H1 (cell line): ENCODE data around the gene OAS3. TPM values are rescaled to one million over a fixed set of nuclear protein-coding genes. Genes with fewer than 3 reads are reported as not detected.

ENCODE experiments used
- CTCF ChIA-PET: fragments of 300-600 bp; sonication (Branson Sonifier 250); formaldehyde crosslinking; loops from one replicate; lab custom pipeline; 2021; ENCODE audit not compliant: partially characterized antibody; lab: Charles Lee
- POLR2A ChIA-PET: fragments of 300-600 bp; sonication (Branson Sonifier 250); formaldehyde crosslinking; loops from one replicate; lab custom pipeline; 2021; ENCODE audit warnings: inconsistent platforms; ENCODE audit not compliant: partially characterized antibody; lab: Charles Lee
- DNase-seq, 2 experiments: peaks; one replicate each; pipeline versions ENCODE4 v3.0.0 to v3.0.0-alpha.2; 2010 to 2022; ENCODE audit warnings: low spot score in 2 of 2, low read depth in 1 of 2, mixed read lengths in 1 of 2
- FAIRE-seq: peaks from 2 replicates; lab custom pipeline; 2011; peaks lifted over from hg19 to GRCh38; lab: Jason Lieb, UNC
- H2AFZ ChIP-seq: 2 replicates; pipeline ENCODE4 v1.8.1; 2012; ENCODE audit warnings: low read length, inconsistent platforms
- H2AK5ac ChIP-seq: 2 replicates; pipeline ENCODE4 v1.6.1; 2013; ENCODE audit warnings: low read depth, low read length
- H2BK120ac ChIP-seq: replicated peaks from 2 replicates; pipeline ENCODE3; 2013; ENCODE audit warnings: low read depth, low read length, inconsistent platforms
- H2BK12ac ChIP-seq: 2 replicates; pipeline ENCODE4 v1.6.1; 2013; ENCODE audit warnings: low read depth, low read length
- H2BK15ac ChIP-seq: 2 replicates; pipeline ENCODE4 v1.6.1; 2013; ENCODE audit warnings: low read length
- H2BK20ac ChIP-seq: 2 replicates; pipeline ENCODE4 v1.6.1; 2013; ENCODE audit warnings: low read length
- H2BK5ac ChIP-seq: 2 replicates; pipeline ENCODE4 v1.6.1; 2013; ENCODE audit warnings: low read depth, low read length
- H3K14ac ChIP-seq: 2 replicates; pipeline ENCODE4 v1.6.1; 2013; ENCODE audit warnings: inconsistent platforms; ENCODE audit not compliant: insufficient read length
- H3K18ac ChIP-seq: 2 replicates; pipeline ENCODE4 v1.6.1; 2013; ENCODE audit warnings: low read length; ENCODE audit errors: extremely low read depth
- H3K23ac ChIP-seq: 2 replicates; pipeline ENCODE4 v1.6.1; 2013; ENCODE audit warnings: inconsistent platforms; ENCODE audit not compliant: insufficient read length
- H3K23me2 ChIP-seq: 2 replicates; pipeline ENCODE4 v1.6.1; 2013; ENCODE audit warnings: low read depth, low read length
- H3K27ac ChIP-seq: 2 replicates; pipeline ENCODE4 v1.6.1; 2011; ENCODE audit warnings: low read depth, low read length, inconsistent platforms
- H3K27me3 ChIP-seq, 4 experiments: replicated peaks in 1 of 4; 1 replicate in 1 of 4; 2 replicates in 3 of 4; pipeline versions ENCODE4 v1.6.1 to v1.8.1; 2011 to 2013; ENCODE audit warnings: low read length in 3 of 4, mild to moderate bottlenecking in 3 of 4, inconsistent platforms in 2 of 4, mixed read lengths in 2 of 4, moderate library complexity in 1 of 4; ENCODE audit not compliant: control insufficient read depth in 3 of 4, insufficient read depth in 3 of 4; ENCODE audit errors: extremely low read depth in 1 of 4
- H3K36me3 ChIP-seq, 4 experiments: 2 replicates each; pipeline versions ENCODE4 v1.6.1 to v1.8.1; 2011 to 2013; ENCODE audit warnings: mild to moderate bottlenecking in 4 of 4, low read length in 3 of 4, moderate library complexity in 2 of 4, control low read depth in 1 of 4, inconsistent platforms in 1 of 4; ENCODE audit not compliant: insufficient read depth in 4 of 4, control insufficient read depth in 2 of 4
- H3K4ac ChIP-seq: replicated peaks from 2 replicates; pipeline ENCODE3; 2013; ENCODE audit warnings: low read length, low read depth, mixed read lengths, inconsistent platforms; ENCODE audit not compliant: insufficient read length
- H3K4me1 ChIP-seq, 4 experiments: replicated peaks in 1 of 4; 1 replicate in 1 of 4; 2 replicates in 3 of 4; pipeline versions ENCODE4 v1.6.1 to v1.8.1; 2011 to 2013; ENCODE audit warnings: low read length in 3 of 4, inconsistent platforms in 2 of 4, mixed read lengths in 1 of 4; ENCODE audit not compliant: insufficient read depth in 4 of 4, control insufficient read depth in 3 of 4
- H3K4me2 ChIP-seq, 2 experiments: 2 replicates each; pipeline versions ENCODE4 v1.6.1 to v1.8.1; 2011 to 2013; ENCODE audit warnings: low read depth in 2 of 2, low read length in 2 of 2, control low read depth in 1 of 2, inconsistent platforms in 1 of 2, mild to moderate bottlenecking in 1 of 2; ENCODE audit not compliant: insufficient read depth in 1 of 2
- H3K4me3 ChIP-seq, 4 experiments: fragments of 200-600, 300-600 bp in 1 of 4; sonication (generic), shearing (Covaris generic), sonication (Bioruptor Twin) in 1 of 4; 2 replicates each; pipeline versions ENCODE4 v1.5.1 to v1.8.1; 2011 to 2016; ENCODE audit warnings: low read length in 4 of 4, low read depth in 3 of 4, control low read depth in 2 of 4, inconsistent platforms in 2 of 4, mild to moderate bottlenecking in 2 of 4, mixed read lengths in 1 of 4, moderate library complexity in 1 of 4; ENCODE audit not compliant: insufficient read depth in 2 of 4; ENCODE audit errors: extremely low read depth in 1 of 4
- H3K56ac ChIP-seq: replicated peaks from 2 replicates; pipeline ENCODE3; 2013; ENCODE audit warnings: low read depth, mild to moderate bottlenecking, mixed read lengths, low read length, inconsistent platforms; ENCODE audit not compliant: insufficient read length
- H3K79me1 ChIP-seq: 2 replicates; pipeline ENCODE4 v1.6.1; 2013; ENCODE audit warnings: low read depth, low read length, control low read depth
- H3K79me2 ChIP-seq, 2 experiments: 2 replicates each; pipeline versions ENCODE4 v1.6.1 to v1.8.1; 2012 to 2013; ENCODE audit warnings: low read length in 2 of 2, mild to moderate bottlenecking in 2 of 2, inconsistent platforms in 1 of 2; ENCODE audit not compliant: insufficient read depth in 2 of 2, control insufficient read depth in 1 of 2
- H3K9ac ChIP-seq, 4 experiments: replicated peaks in 1 of 4; 1 replicate in 1 of 4; 2 replicates in 3 of 4; pipeline versions ENCODE4 v1.6.1 to v1.8.1; 2011 to 2013; ENCODE audit warnings: low read depth in 3 of 4, low read length in 3 of 4, control low read depth in 2 of 4, mild to moderate bottlenecking in 2 of 4, moderate library complexity in 2 of 4, inconsistent platforms in 1 of 4; ENCODE audit errors: extremely low read depth in 1 of 4
- H3K9me3 ChIP-seq, 2 experiments: 2 replicates each; pipeline versions ENCODE4 v1.6.1 to v1.8.1; 2012 to 2013; ENCODE audit warnings: mild to moderate bottlenecking in 2 of 2, moderate library complexity in 2 of 2, control low read depth in 1 of 2, inconsistent platforms in 1 of 2, low read depth in 1 of 2, low read length in 1 of 2, mixed read lengths in 1 of 2; ENCODE audit not compliant: insufficient read depth in 2 of 2
- H4K20me1 ChIP-seq, 2 experiments: replicated peaks in 1 of 2; 2 replicates each; pipeline versions ENCODE3 to v1.8.1; 2011 to 2013; ENCODE audit warnings: inconsistent platforms in 2 of 2, low read length in 2 of 2, mild to moderate bottlenecking in 1 of 2; ENCODE audit not compliant: insufficient read depth in 2 of 2, control insufficient read depth in 1 of 2
- H4K5ac ChIP-seq: 2 replicates; pipeline ENCODE4 v1.6.1; 2013; ENCODE audit warnings: low read length, low read depth, mixed read lengths, inconsistent platforms; ENCODE audit not compliant: insufficient read length
- H4K8ac ChIP-seq: 2 replicates; pipeline ENCODE4 v1.8.0; 2013; ENCODE audit warnings: mild to moderate bottlenecking, moderate library complexity, low read length, inconsistent platforms; ENCODE audit not compliant: insufficient read depth; ENCODE audit errors: extremely low read depth
- H4K91ac ChIP-seq: replicated peaks from 2 replicates; pipeline ENCODE3; 2013; ENCODE audit warnings: low read length, mixed read lengths, inconsistent platforms; ENCODE audit not compliant: insufficient read length
- BACH1 ChIP-seq: IDR thresholded peaks from 2 replicates; pipeline ENCODE4 v1.6.1; 2012; ENCODE audit warnings: low read length, improper control_type of control experiment
- EZH2 ChIP-seq: fragments of 200-600 bp; sonication (generic); IDR thresholded peaks from 2 replicates; pipeline ENCODE4 v1.7.1; 2012; ENCODE audit warnings: low read depth, mild to moderate bottlenecking, moderate library complexity, low read length, inconsistent platforms; ENCODE audit not compliant: severe bottlenecking
- FOSL1 ChIP-seq: IDR thresholded peaks from 2 replicates; pipeline ENCODE4 v1.6.1; 2011; ENCODE audit warnings: mild to moderate bottlenecking, low read depth, low read length, moderate library complexity; ENCODE audit not compliant: insufficient read depth
- GTF2F1 ChIP-seq: IDR thresholded peaks from 2 replicates; pipeline ENCODE4 v1.6.1; 2012; ENCODE audit warnings: low read depth, low read length, improper control_type of control experiment, borderline replicate concordance
- NANOG ChIP-seq: IDR thresholded peaks from 2 replicates; pipeline ENCODE4 v1.6.1; 2011; ENCODE audit warnings: low read length, low read depth, mild to moderate bottlenecking, inconsistent platforms; ENCODE audit not compliant: insufficient read depth, poor library complexity, severe bottlenecking
- RAD21 ChIP-seq, 2 experiments: IDR thresholded peaks in 1 of 2; conservative IDR thresholded peaks in 1 of 2; 2 replicates each; pipeline ENCODE4 v1.6.1; 2011; ENCODE audit warnings: low read depth in 2 of 2, low read length in 2 of 2, improper control_type of control experiment in 1 of 2, inconsistent platforms in 1 of 2, mild to moderate bottlenecking in 1 of 2, moderate library complexity in 1 of 2
- TBP ChIP-seq: IDR thresholded peaks from 2 replicates; pipeline ENCODE4 v1.6.1; 2011; ENCODE audit warnings: low read depth, low read length, improper control_type of control experiment
- TCF12 ChIP-seq: IDR thresholded peaks from 2 replicates; pipeline ENCODE4 v1.6.1; 2011; ENCODE audit warnings: low read depth, mild to moderate bottlenecking, low read length
- TEAD4 ChIP-seq: IDR thresholded peaks from 2 replicates; pipeline ENCODE4 v1.6.1; 2012; ENCODE audit warnings: low read depth, low read length, inconsistent platforms, mixed read lengths
- WGBS, 2 experiments: shearing (Covaris generic) in 1 of 2; methylation state at CpG; one replicate each; pipeline versions ENCODE4 v1.1.6 to v1.1.7; 2013 to 2015; ENCODE audit warnings: low lambda C conversion rate in 2 of 2, mixed read lengths in 2 of 2, inconsistent platforms in 1 of 2, low coverage in 1 of 2, missing lambda C conversion rate in 1 of 2; ENCODE audit not compliant: insufficient replicate concordance in 2 of 2, insufficient coverage in 1 of 2, insufficient read length in 1 of 2; ENCODE audit errors: extremely low coverage in 1 of 2, missing lambda C conversion rate in 1 of 2; 5-methylcytosine and 5-hydroxymethylcytosine counted together
- polyA plus RNA-seq, 7 experiments: library from polyadenylated mRNA; depleted of rRNA in 3 of 7; stranded (reverse) in 5 of 7; unstranded in 2 of 7; fragments of >200 nt in 5 of 7; fragments of 200-250 nt in 2 of 7; gene quantifications; 1 replicate in 5 of 7; 2 replicates in 1 of 7; 4 replicates in 1 of 7; pipeline versions ENCODE4 v1.2.1 to v1.2.3, GENCODE V29; 2011 to 2013; ENCODE audit warnings: missing spikeins in 2 of 7, mixed read lengths in 2 of 7
- total RNA-seq: library from RNA; stranded (reverse); fragmentation: NEBNext Ultra II Directional; extraction: Animal tissue kit (Norgen Biotek cat#: 25700); gene quantifications from 2 replicates; pipeline ENCODE4 v1.2.1, GENCODE V29; 2021

Gene OAS3
- total and polyA plus RNA-seq, 2 of the 8 experiments (the other 6 are each of a cell fraction or from before 2014, with no cell fraction given), result 0.73 to 3.7 TPM

DNA sequence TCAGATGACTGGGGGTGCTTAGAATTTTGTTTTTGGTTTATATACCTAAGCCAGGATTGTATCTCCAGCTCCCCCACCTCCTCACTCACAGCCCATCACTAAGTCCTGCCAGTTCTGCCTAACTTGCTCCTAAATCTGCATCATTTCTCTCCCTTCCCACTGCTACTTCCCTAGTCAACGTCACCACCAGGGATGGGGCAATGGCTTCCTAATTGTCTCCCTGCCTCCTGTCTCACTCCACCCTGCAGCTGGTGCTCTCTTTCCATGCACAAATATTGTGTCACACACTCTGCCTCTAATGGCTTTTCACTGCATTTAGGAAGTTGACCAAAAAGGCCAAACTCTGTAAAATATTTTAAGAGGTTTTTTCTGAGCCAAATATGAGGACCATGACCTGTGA is 51.5 kb downstream of the OAS3 start:
- FAIRE-seq, result no peak
- H2AFZ ChIP-seq, result no peak overlapping the region
- H3K4ac ChIP-seq, result peak overlapping the region; percentile 30
- no peaks in the 10 kb centered on the region for H4K20me1 ChIP-seq
- H3K4me2 ChIP-seq, result no peak overlapping the region; a peak in 1 of 4 replicates
- H3K14ac ChIP-seq, result no peak overlapping the region
- no peaks in the 10 kb centered on the region; the same call in 1 of the 2 replicates for H3K23me2 ChIP-seq
- H2AK5ac ChIP-seq, result no peak overlapping the region; the same call in 1 of the 2 replicates
- WGBS, 2 experiments, result 81% methylated on average over 1 of the region's 1 CpG; no CpG with 5 or more reads in 1 of the 2 experiments
- no peaks in the 10 kb centered on the region for H3K36me3 ChIP-seq
- H3K56ac ChIP-seq, result no peak overlapping the region
- H3K27me3 ChIP-seq, result no peaks in the 10 kb centered on the region
- no peak overlapping the region; a peak in 1 of 8 replicates for H3K4me3 ChIP-seq
- no peak overlapping the region for H3K27ac ChIP-seq
- no peak overlapping the region for H2BK120ac ChIP-seq
- H3K79me1 ChIP-seq, result no peaks in the 10 kb centered on the region
- DNase-seq, result no peak
- no peaks in the 10 kb centered on the region; a peak in 1 of 7 replicates for H3K4me1 ChIP-seq
- ChIA-PET POLR2A (no interaction called here), CTCF (interaction anchor here (0.6 to 15.8 kb wide), 11 partner anchors 8 to 207 kb away, joined by 3 to 202 read pairs (median 5); partner anchors contain the start of gene OAS2)
- no peak overlapping the region for H2BK15ac ChIP-seq
- H4K5ac ChIP-seq, result peak overlapping the region; percentile 9
- H2BK5ac ChIP-seq, result no peak overlapping the region
- 0 out of 2 replicates have a peak overlapping the region, but pooled peaks have one; percentile 34 for H2BK12ac ChIP-seq
- peak overlapping the region; percentile 9 for H4K91ac ChIP-seq
- peaks cover 0 to 2% of the 10 kb centered on the region in 2 experiments; a peak in 2 of 4 replicates for H3K9me3 ChIP-seq
- TF ChIP-seq GTF2F1, result no peak
- no peak for TF ChIP-seq NANOG
- TF ChIP-seq RAD21 (IDR thresholded peaks at IDR 0.05 in 1 of 2, conservative IDR thresholded peaks at IDR 0.05 in 1 of 2; ENCODE audit: low read depth in 2 of 2, low read length in 2 of 2), result no peak
- no peak for TF ChIP-seq TCF12
- TF ChIP-seq TEAD4, result no peak
- no peak for TF ChIP-seq TBP
- no peak for TF ChIP-seq FOSL1
- no peak for TF ChIP-seq EZH2
- no peak for TF ChIP-seq BACH1
- no peak overlapping the region for H3K23ac ChIP-seq
- no peak overlapping the region for H4K8ac ChIP-seq
- no peaks in the 10 kb centered on the region for H3K79me2 ChIP-seq
- no peak overlapping the region for H3K18ac ChIP-seq
- no peak overlapping the region for H3K9ac ChIP-seq
- H2BK20ac ChIP-seq, result peak overlapping the region; percentile 73; the same call in 1 of the 2 replicates
